C4-2B (cell line): ENCODE results near the gene TPCN1.

Experiments used
- CTCF ChIP-seq: fragments of 450-650 bp; conservative IDR thresholded peaks from 2 replicates; pipeline ENCODE4 v1.5.1; 2017; ENCODE audit warnings: mild to moderate bottlenecking
- ZFX ChIP-seq: fragments of 450-650 bp; IDR thresholded peaks from 2 replicates; pipeline ENCODE4 v1.6.1; 2017

- no peak for TF ChIP-seq CTCF
- no peak for TF ChIP-seq ZFX
Observed at GRCh38 chr12:113306382-113306781, 85.1 kb downstream of the TPCN1 start.
